IPS DF 4.7 (cell line): ENCODE results near the gene INO80.

Experiments used
- DNase-seq: peaks from one replicate; pipeline ENCODE4 v3.0.0-alpha.2; 2013; ENCODE audit warnings: low spot score; ENCODE audit errors: extremely low read depth

The INO80 gene

GRCh38 chr15:41006479-41006878, 109.6 kb downstream of the INO80 start:
- no peak for DNase-seq

GRCh38 chr15:41004490-41004889, 111.6 kb downstream of the INO80 start:
- DNase-seq: no peak

GRCh38 chr15:41001524-41002214, 114.4 kb downstream of the INO80 start:
- no peak for DNase-seq

GRCh38 chr15:40999190-40999589, 116.9 kb downstream of the INO80 start:
- no peak for DNase-seq

- DNase-seq: no peak
Observed at GRCh38 chr15:40995656-40996055, 120.4 kb downstream of the INO80 start.

- no peak for DNase-seq
Observed at GRCh38 chr15:40992825-40993224, 123.3 kb downstream of the INO80 start.

- no peak for DNase-seq
Observed at GRCh38 chr15:40992241-40992741, 123.8 kb downstream of the INO80 start.

GRCh38 chr15:40991355-40991754, 124.7 kb downstream of the INO80 start:
- DNase-seq: no peak

GRCh38 chr15:40990789-40991188, 125.3 kb downstream of the INO80 start:
- no peak for DNase-seq

- DNase-seq: no peak
Observed at GRCh38 chr15:40990080-40990479, 126.0 kb downstream of the INO80 start.

GRCh38 chr15:40988156-40988555, 127.9 kb downstream of the INO80 start:
- DNase-seq: no peak

- DNase-seq: no peak
Observed at GRCh38 chr15:40986820-40987219, 129.3 kb downstream of the INO80 start.

- DNase-seq: no peak
Observed at GRCh38 chr15:40985541-40986330, 130.3 kb downstream of the INO80 start.

GRCh38 chr15:40984964-40985363, 131.1 kb downstream of the INO80 start:
- no peak for DNase-seq

GRCh38 chr15:40984406-40984805, 131.7 kb downstream of the INO80 start:
- no peak for DNase-seq

- no peak for DNase-seq
Observed at GRCh38 chr15:40982855-40983254, 133.2 kb downstream of the INO80 start.

- DNase-seq: no peak
Observed at GRCh38 chr15:40981186-40981585, 134.9 kb downstream of the INO80 start.

GRCh38 chr15:40978562-40978961, 137.5 kb downstream of the INO80 start:
- no peak for DNase-seq

GRCh38 chr15:40978141-40978540, 137.9 kb downstream of the INO80 start:
- DNase-seq: no peak

GRCh38 chr15:40976819-40977218, 139.3 kb downstream of the INO80 start:
- no peak for DNase-seq

GRCh38 chr15:40974879-40975278, 141.2 kb downstream of the INO80 start:
- DNase-seq: no peak

GRCh38 chr15:40969363-40969762, 146.7 kb downstream of the INO80 start:
- no peak for DNase-seq
